ENCODE results near the gene KLK5.

DNA sequence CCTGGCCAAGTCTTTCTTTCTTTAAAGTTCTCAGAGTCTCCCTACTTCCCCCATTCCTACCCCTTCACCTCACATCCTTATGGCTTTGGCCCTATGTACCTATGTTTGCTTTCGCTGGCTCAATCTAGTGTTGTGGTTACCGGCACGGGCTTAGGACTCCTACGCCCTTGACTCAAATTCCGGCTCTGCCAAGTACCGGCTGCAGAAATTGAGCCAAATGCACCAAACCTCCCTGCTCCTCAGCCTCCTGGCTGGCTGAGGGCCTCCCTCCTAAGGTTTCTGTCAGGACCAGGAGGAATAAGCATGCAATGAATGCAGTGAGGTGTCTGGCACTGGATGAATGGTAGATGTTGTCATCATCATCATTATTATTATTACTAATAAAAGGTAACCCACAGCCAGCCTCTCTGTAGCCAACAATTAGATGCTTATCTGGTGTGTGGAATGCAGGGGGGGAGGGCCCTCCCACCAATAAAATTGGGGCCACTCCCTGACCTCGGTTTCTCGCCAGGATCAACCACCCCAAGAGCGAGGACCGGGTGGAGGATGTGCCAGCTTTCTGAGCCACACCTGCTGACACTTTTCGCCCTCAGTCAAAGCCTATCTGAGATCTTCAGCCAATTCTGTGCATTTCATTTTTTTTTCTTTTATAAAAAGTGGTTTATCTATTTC lies 20.7 kb downstream of the KLK5 start:
- no peak for TF ChIP-seq EP300 (IDR thresholded peaks at IDR 0.05)
- no peak for TF ChIP-seq POLR2A (IDR thresholded peaks at IDR 0.05)

Measured in gastroesophageal sphincter (tissue), 2 donors.